B cell (primary cell): ENCODE results near the gene ZSWIM3.

Experiments used
- CTCF ChIP-seq: fragments of 200-600 bp; IDR thresholded peaks from one replicate; pipeline ENCODE4 v1.8.0; 2022; ENCODE audit warnings: antibody characterized with exemption, mild to moderate bottlenecking
- EZH2 ChIP-seq: IDR thresholded peaks from 2 replicates; pipeline ENCODE4 v1.6.1; 2012; ENCODE audit warnings: borderline replicate concordance, low read depth, mild to moderate bottlenecking, moderate library complexity, low read length; ENCODE audit not compliant: insufficient read depth, poor library complexity, severe bottlenecking

GRCh38 chr20:45897289-45897688 lies 39.9 kb downstream of the ZSWIM3 start:
- no peak for TF ChIP-seq CTCF
- TF ChIP-seq EZH2, result no peak
